ENCODE results near the gene BLVRA. TPM values are rescaled to one million over a fixed set of nuclear protein-coding genes. Genes with fewer than 3 reads are reported as not detected.

BLVRA gene
- total RNA-seq, 1 experiment from 2014 or later: 40.7 TPM

- 0 out of 5 replicates have a peak, but pooled peaks cover 0 to 1% of the 10 kb centered on the region in 2 experiments for H3K9me3 Mint-ChIP-seq
- Histone ChIP-seq H3K18ac (ENCODE audit: insufficient read length, low read depth, low read length) (no peak overlapping the region), H3K79me1 (ENCODE audit: insufficient read depth, low read depth, low read length, poor library complexity, severe bottlenecking) (no peaks in the 10 kb centered on the region), H3K23me2 (ENCODE audit: insufficient read length, low read depth, low read length, poor library complexity, severe bottlenecking) (no peaks in the 10 kb centered on the region), H2BK5ac (ENCODE audit: insufficient read length, low read length) (no peak overlapping the region), H3K79me2 (ENCODE audit: insufficient read depth, low read length) (no peaks in the 10 kb centered on the region), H4K8ac (replicated peaks; ENCODE audit: insufficient read length, low read depth, low read length) (no peak overlapping the region), H3K9ac (ENCODE audit: extremely low read depth, insufficient read length, low read length) (no peak overlapping the region), H2BK12ac (ENCODE audit: insufficient read length, low read depth, low read length) (no peak overlapping the region), H2AFZ (ENCODE audit: low read length) (no peak overlapping the region), H3K56ac (ENCODE audit: insufficient read length, low read depth, low read length) (no peak overlapping the region), H4K5ac (ENCODE audit: insufficient read length, low read depth, low read length) (no peak overlapping the region), H3K27me3 (ENCODE audit: insufficient read depth, low read length) (no peaks in the 10 kb centered on the region), H3K14ac (ENCODE audit: insufficient read depth, low read length) (no peak overlapping the region), H3K27ac (ENCODE audit: insufficient read length, low read depth, low read length) (no peak overlapping the region), H4K91ac (ENCODE audit: insufficient read length, low read depth, low read length) (no peak overlapping the region), H4K20me1 (ENCODE audit: control insufficient read depth, insufficient read depth, insufficient read length) (no peaks in the 10 kb centered on the region), H2AK5ac (ENCODE audit: insufficient read length, low read length) (no peak overlapping the region), H3K4me1 (ENCODE audit: insufficient read depth, low read length) (no peaks in the 10 kb centered on the region), H2BK120ac (ENCODE audit: low read depth, low read length, poor library complexity, severe bottlenecking) (no peak overlapping the region), H3K4me2 (ENCODE audit: insufficient read depth, insufficient read length, low read length) (no peak overlapping the region), H3K23ac (ENCODE audit: insufficient read length, low read depth, low read length) (no peak overlapping the region), H3K4ac (ENCODE audit: low read depth, low read length) (no peak overlapping the region), H2BK15ac (ENCODE audit: low read depth, low read length) (no peak overlapping the region), H3K9me3 (ENCODE audit: control insufficient read depth, low read depth, low read length) (no peaks in the 10 kb centered on the region), H2BK20ac (ENCODE audit: low read depth, low read length, poor library complexity, severe bottlenecking) (no peak overlapping the region), H3T11ph (ENCODE audit: low read length) (no peak overlapping the region)
- no peak for DNase-seq
- WGBS (ENCODE audit: extremely low coverage, insufficient read length, low lambda C conversion rate): no CpG with 5 or more reads among the region's 1 CpG
- no peaks in the 10 kb centered on the region for H3K36me3 Mint-ChIP-seq (ENCODE audit: insufficient read depth in 1 of 3, low read depth in 3 of 3)
- no peak overlapping the region for H3K27ac Mint-ChIP-seq
- no peak for TF ChIP-seq CTCF (conservative IDR thresholded peaks at IDR 0.05)
- no peak overlapping the region for H3K4me3 Mint-ChIP-seq
- no peaks in the 10 kb centered on the region; the same call in 1 of the 2 replicates for H3K27me3 Mint-ChIP-seq (ENCODE audit: low read depth)
- H3K4me1 Mint-ChIP-seq: peaks cover 3 to 6% of the 10 kb centered on the region in 2 experiments; a peak in 3 of 4 replicates
Measured at GRCh38 chr7:43735403-43735801, 23.1 kb upstream of the BLVRA start.

Measured in H9 (cell line).